ENCODE measurements around the gene NPAS4. TPM values are rescaled to one million over a fixed set of nuclear protein-coding genes. Genes with fewer than 3 reads are reported as not detected.

Gene NPAS4
- total and polyA plus RNA-seq, 2 of the 13 experiments (the other 11 are each of a cell fraction or from before 2014, with no cell fraction given), result not detected

- TF ChIP-seq GPBP1L1 (CRISPR knock-in tag; IDR thresholded peaks at IDR 0.05) (peak; percentile 100), SRSF4 (IDR thresholded peaks at IDR 0.05; ENCODE audit: low read depth, low read length, poor library complexity, severe bottlenecking) (no peak), BRD4 (CRISPR knock-in tag; IDR thresholded peaks at IDR 0.05) (peak; percentile 100), PLRG1 (conservative IDR thresholded peaks at IDR 0.05) (no peak), NR2F2 (IDR thresholded peaks at IDR 0.05; ENCODE audit: borderline replicate concordance, low read depth) (peak; percentile 66; the same call in 1 of the 2 replicates), RBFOX2 (IDR thresholded peaks at IDR 0.05; ENCODE audit: low read depth, low read length) (no peak), HCFC1 (IDR thresholded peaks at IDR 0.05; ENCODE audit: low read depth, low read length) (peak; percentile 81), CEBPB (IDR thresholded peaks at IDR 0.05; ENCODE audit: borderline replicate concordance, low read depth, low read length) (peak; percentile 62; the same call in 1 of the 2 replicates), ZSCAN12 (CRISPR knock-in tag; IDR thresholded peaks at IDR 0.05) (peak; percentile 100), TAF15 (IDR thresholded peaks at IDR 0.05; ENCODE audit: low read depth, low read length, poor library complexity, severe bottlenecking) (peak; percentile 27), MBD4 (IDR thresholded peaks at IDR 0.05; ENCODE audit: borderline replicate concordance, low read length) (no peak), KDM6A (CRISPR knock-in tag; IDR thresholded peaks at IDR 0.05; ENCODE audit: low read depth) (peak; percentile 100), ARID4A (CRISPR knock-in tag; IDR thresholded peaks at IDR 0.05; ENCODE audit: borderline replicate concordance) (peak; percentile 100), MED1 (CRISPR knock-in tag; IDR thresholded peaks at IDR 0.05) (peak; percentile 100), MNT (IDR thresholded peaks at IDR 0.05) (peak; percentile 83), TFE3 (CRISPR knock-in tag; IDR thresholded peaks at IDR 0.05) (peak; percentile 100), KDM3A (CRISPR knock-in tag; IDR thresholded peaks at IDR 0.05; ENCODE audit: low read depth) (peak; percentile 100), ZNF713 (CRISPR knock-in tag; IDR thresholded peaks at IDR 0.05) (peak; percentile 100), ZBTB34 (CRISPR knock-in tag; IDR thresholded peaks at IDR 0.05) (peak; percentile 100), ZBTB1 (CRISPR knock-in tag; IDR thresholded peaks at IDR 0.05; ENCODE audit: borderline replicate concordance) (peak; percentile 100)
These were observed 814 bp downstream of the NPAS4 start (continued) for GRCh38 chr11:66421492-66422205.

All from HepG2 (cell line).